DND-41 (cell line): Measurements from ENCODE around the gene SATB1.

Experiments
- ATAC-seq: fragments of 200-7000 bp; cut with Tn5 transposase; 3 replicates; pipeline ENCODE4 v1.9.1; 2021; ENCODE audit warnings: low read depth; ENCODE audit not compliant: insufficient read depth
- DNase-seq: peaks from one replicate; pipeline ENCODE4 v3.0.0-alpha.2; 2020
- H2AFZ ChIP-seq: 2 replicates; pipeline ENCODE4 v1.6.0; 2012; ENCODE audit warnings: low read depth, low read length
- H3K27ac ChIP-seq: 2 replicates; pipeline ENCODE4 v1.5.1; 2012; ENCODE audit warnings: low read length, inconsistent platforms
- H3K27me3 ChIP-seq: fragments of 200-600 bp; sonication (generic); 2 replicates; pipeline ENCODE4 v1.6.0; 2012; ENCODE audit warnings: low read length, mild to moderate bottlenecking, inconsistent platforms; ENCODE audit not compliant: insufficient read depth, poor library complexity
- H3K36me3 ChIP-seq: 2 replicates; pipeline ENCODE4 v1.5.1; 2012; ENCODE audit warnings: low read length, inconsistent platforms; ENCODE audit not compliant: insufficient read depth
- H3K4me1 ChIP-seq: 2 replicates; pipeline ENCODE4 v1.5.1; 2012; ENCODE audit warnings: mild to moderate bottlenecking, low read length; ENCODE audit not compliant: insufficient read depth
- H3K4me2 ChIP-seq: 2 replicates; pipeline ENCODE4 v1.6.0; 2012; ENCODE audit warnings: mild to moderate bottlenecking, moderate library complexity, low read length, inconsistent platforms; ENCODE audit not compliant: insufficient read depth
- H3K4me3 ChIP-seq, 2 experiments: fragments of 200-600 bp in 1 of 2; shearing (Covaris generic) in 1 of 2; 2 replicates each; pipeline ENCODE4 v1.5.1; 2012 to 2016; ENCODE audit warnings: inconsistent platforms in 2 of 2, low read length in 2 of 2, mild to moderate bottlenecking in 2 of 2, low read depth in 1 of 2, moderate library complexity in 1 of 2
- H3K79me2 ChIP-seq: 2 replicates; pipeline ENCODE4 v1.6.0; 2012; ENCODE audit warnings: low read length, inconsistent platforms; ENCODE audit not compliant: insufficient read depth
- H3K9ac ChIP-seq: 2 replicates; pipeline ENCODE4 v1.6.0; 2012; ENCODE audit warnings: low read depth, mild to moderate bottlenecking, inconsistent platforms, low read length, moderate library complexity
- H3K9me3 ChIP-seq: 2 replicates; pipeline ENCODE4 v1.5.1; 2012; ENCODE audit warnings: low read length, moderate library complexity, mild to moderate bottlenecking, inconsistent platforms; ENCODE audit not compliant: insufficient read depth, severe bottlenecking
- H4K20me1 ChIP-seq: 2 replicates; pipeline ENCODE4 v1.6.0; 2012; ENCODE audit warnings: low read length; ENCODE audit not compliant: insufficient read depth
- CTCF ChIP-seq: IDR thresholded peaks from 2 replicates; pipeline ENCODE4 v1.5.1; 2012; ENCODE audit warnings: borderline replicate concordance, low read length, moderate library complexity, mild to moderate bottlenecking; ENCODE audit not compliant: poor library complexity, severe bottlenecking; ENCODE audit errors: extremely low read depth
- EZH2 ChIP-seq: IDR thresholded peaks from 3 replicates; pipeline ENCODE4 v1.6.1; 2012; ENCODE audit warnings: borderline replicate concordance, low read depth, mild to moderate bottlenecking, moderate library complexity, low read length, inconsistent platforms; ENCODE audit not compliant: severe bottlenecking

The SATB1 gene

GRCh38 chr3:18343809-18344208, 81.3 kb downstream of the SATB1 start:
- Histone ChIP-seq H3K4me1 (peaks cover 12% of the 10 kb centered on the region), H3K4me2 (no peak overlapping the region)

DNA sequence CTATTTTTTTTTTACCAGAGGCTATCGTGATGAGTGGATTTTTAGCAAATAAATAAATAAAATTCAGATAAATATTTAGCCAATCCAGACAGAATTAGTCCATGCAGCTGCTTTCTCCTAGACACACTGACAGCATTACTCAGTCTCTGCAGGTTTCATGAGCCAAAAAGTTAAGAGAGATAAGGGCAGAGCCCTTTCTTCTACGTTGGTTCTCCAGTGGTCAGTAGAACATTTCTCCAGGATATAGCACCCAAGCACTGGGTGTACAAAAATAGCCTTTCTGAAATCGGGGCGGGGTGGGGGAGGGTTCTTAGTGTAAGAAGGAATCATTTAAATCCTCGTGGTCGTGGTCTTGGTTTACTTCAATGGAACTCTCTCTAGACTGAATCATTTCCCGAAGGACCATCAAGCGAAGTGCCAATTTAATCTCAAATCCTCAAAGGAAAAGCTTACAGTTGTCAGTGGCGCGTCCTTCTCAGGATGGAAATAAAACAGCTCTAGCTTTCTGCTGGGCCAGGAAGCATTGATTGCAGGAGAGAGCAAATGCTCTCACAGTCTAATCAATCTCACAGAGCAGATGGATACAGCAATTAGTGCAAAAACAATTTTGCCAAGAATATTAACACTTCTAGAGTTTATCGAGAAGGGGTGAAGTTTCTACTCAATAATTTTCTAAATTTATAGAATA, 86.2 kb downstream of the SATB1 start:
- TF ChIP-seq CTCF: no peak
- TF ChIP-seq EZH2: no peak
- no peak for ATAC-seq

More at GRCh38 chr3:18343809-18344208, 81.3 kb downstream of the SATB1 start:
- H3K27ac ChIP-seq: no peak overlapping the region
- no peaks in the 10 kb centered on the region for H4K20me1 ChIP-seq
- ATAC-seq: no peak
- TF ChIP-seq CTCF: no peak
- no peak for TF ChIP-seq EZH2
- no peaks in the 10 kb centered on the region for H3K9me3 ChIP-seq
- peaks cover 16% of the 10 kb centered on the region; the same call in 1 of the 2 replicates for H3K36me3 ChIP-seq
- no peak overlapping the region for H2AFZ ChIP-seq
- no peaks in the 10 kb centered on the region for H3K79me2 ChIP-seq
- H3K9ac ChIP-seq: no peak overlapping the region
- H3K4me3 ChIP-seq: no peak overlapping the region
- no peak for DNase-seq
- H3K27me3 ChIP-seq: no peaks in the 10 kb centered on the region

DNA sequence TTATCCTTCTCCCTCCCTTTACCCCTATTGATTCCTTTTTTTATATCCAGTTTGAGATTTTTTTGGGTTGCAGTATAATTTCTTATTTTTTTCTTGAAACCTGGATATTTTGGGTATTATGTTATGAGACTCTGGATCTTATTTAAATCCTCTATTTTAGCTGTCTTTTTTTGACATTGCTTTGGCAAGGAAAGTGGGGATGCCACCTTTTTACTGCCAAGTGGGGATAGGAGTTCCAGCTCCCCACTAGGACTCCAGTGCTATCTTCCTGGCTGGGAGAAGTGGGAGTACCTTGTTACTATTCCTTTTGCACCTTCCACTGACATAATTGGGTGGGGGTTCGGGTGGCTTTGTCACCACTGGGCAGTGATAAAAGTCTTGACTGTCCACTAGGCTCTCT, 87.9 kb downstream of the SATB1 start:
- Histone ChIP-seq H3K4me3 (no peak overlapping the region), H3K79me2 (no peaks in the 10 kb centered on the region), H3K9ac (no peak overlapping the region), H3K4me2 (no peak overlapping the region), H2AFZ (no peak overlapping the region), H3K36me3 (no peaks in the 10 kb centered on the region), H3K27ac (no peak overlapping the region), H3K4me1 (peaks cover 19% of the 10 kb centered on the region), H3K27me3 (no peaks in the 10 kb centered on the region), H3K9me3 (no peaks in the 10 kb centered on the region), H4K20me1 (no peaks in the 10 kb centered on the region)
- ATAC-seq (no peak), DNase-seq (no peak)
- TF ChIP-seq EZH2 (no peak), CTCF (no peak)

More for the DNA sequence above, 86.2 kb downstream of the SATB1 start:
- H3K4me3 ChIP-seq: no peak overlapping the region
- H3K27me3 ChIP-seq: no peaks in the 10 kb centered on the region
- H3K4me2 ChIP-seq: no peak overlapping the region
- H3K36me3 ChIP-seq: no peaks in the 10 kb centered on the region
- no peaks in the 10 kb centered on the region for H3K9me3 ChIP-seq
- no peak for DNase-seq
- H2AFZ ChIP-seq: no peak overlapping the region
- no peak overlapping the region for H3K27ac ChIP-seq
- H3K9ac ChIP-seq: no peak overlapping the region
- H4K20me1 ChIP-seq: no peaks in the 10 kb centered on the region
- H3K4me1 ChIP-seq: peaks cover 20% of the 10 kb centered on the region
- H3K79me2 ChIP-seq: no peaks in the 10 kb centered on the region
